Putamen (tissue), 1 donor: ENCODE measurements around the gene EFHD2.
"Not testable (repeated sequence)": the region's sequence is repeated elsewhere in the genome, so short reads cannot be mapped to it uniquely, and the experiment has no call there.

ENCODE experiments used
- DNase-seq: peaks from one replicate; pipeline ENCODE4 v3.0.0-alpha.2; 2016; ENCODE audit warnings: low spot score

EFHD2 gene

GRCh38 chr1:15409388-15410222 lies at the start of gene EFHD2:
TSS of gene EFHD2 (plus strand) at chr1:15409888. CDS start at chr1:15409972, 84 bp downstream.
- peak; percentile 53 for DNase-seq

DNA sequence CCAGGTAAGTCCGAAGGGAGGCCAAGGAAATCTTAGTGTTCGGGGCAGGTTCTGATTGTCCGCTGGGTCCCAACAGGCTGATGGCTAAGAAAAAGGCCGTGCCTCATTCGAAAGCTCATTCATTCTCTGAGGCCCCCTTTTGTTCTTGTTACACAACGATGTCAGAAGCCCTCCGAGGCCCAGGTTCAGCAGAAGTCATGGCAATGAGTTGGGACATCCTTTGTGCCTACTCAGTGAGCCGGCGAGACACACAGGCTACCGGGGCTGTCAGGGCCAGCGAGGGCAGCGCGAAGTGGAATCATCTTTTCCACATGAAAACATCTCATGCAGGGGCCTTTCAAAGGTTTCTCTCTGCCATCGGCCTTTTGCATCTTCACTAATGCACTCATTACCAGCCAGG lies 49.0 kb upstream of the EFHD2 start:
- no peak for DNase-seq

DNA sequence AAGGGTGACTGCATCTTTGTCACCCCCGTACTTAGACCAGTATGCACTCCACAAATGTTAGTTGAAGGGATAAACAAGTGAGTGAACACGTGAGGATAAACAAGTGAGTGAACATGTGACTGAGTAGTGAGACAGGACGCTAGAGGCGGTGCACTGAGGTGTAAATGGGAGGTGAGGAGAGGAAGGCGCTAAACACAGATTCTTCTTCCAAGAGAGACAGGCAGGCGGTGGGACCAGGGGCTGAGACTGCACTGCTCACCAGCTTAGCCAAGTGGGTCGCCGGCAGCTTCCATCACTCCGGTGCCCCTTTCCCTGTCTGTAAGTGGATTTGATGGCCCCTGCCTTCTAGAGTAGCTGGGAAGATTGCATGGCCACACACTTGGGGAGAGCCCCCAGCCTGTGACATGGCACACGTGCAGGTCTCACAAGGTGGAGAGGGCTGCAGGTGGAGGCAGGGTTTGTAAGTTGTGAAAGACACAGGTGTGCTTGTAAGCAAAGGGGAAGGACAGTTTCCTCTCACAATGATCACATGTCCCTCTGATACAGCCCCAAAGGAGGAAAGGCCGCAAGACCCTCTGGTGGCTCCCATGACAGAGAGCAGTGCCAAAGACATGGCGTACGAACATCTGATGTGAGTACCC lies 47.5 kb upstream of the EFHD2 start:
- DNase-seq: no peak

DNA sequence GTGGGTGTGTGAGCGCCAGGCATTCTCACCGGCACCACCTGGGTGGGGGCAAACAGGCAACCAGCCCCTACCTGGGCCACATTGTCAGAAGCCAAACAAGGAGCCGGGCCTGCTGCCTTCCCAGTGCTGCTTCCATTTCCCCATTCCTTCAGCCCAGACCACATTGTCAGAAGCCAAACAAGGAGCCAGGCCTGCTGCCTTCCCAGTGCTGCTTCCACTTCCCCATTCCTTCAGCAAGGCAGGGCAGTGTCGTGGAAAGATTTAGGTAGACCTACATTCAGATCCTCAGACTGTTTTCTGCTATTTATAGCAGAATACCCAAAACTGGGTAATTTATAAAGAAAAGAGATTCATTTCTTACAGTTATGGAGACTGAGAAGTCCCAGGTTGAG lies 47.0 kb upstream of the EFHD2 start:
- DNase-seq: no peak

- DNase-seq: no peak
Measured at GRCh38 chr1:15364740-15365139, 44.9 kb upstream of the EFHD2 start.

DNA sequence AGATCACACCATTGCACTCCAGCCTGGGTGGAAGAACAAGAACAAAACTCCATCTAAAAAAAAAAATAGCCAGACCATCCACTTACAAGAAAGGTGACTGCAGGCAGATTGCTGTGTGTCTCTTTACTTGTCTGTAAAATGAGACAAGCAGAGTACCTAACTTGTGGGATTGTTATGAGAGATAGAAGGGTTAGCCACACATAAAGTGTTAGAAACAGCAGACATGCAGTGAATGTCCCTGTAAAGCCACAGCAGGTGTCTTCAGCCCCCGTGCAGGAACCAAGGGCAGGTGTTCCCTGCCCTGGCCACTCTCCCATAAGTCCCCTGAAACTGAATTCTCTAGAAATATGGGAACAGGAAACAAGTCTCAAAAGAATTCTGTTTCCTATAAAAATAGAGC lies 40.8 kb upstream of the EFHD2 start:
- DNase-seq: no peak

DNA sequence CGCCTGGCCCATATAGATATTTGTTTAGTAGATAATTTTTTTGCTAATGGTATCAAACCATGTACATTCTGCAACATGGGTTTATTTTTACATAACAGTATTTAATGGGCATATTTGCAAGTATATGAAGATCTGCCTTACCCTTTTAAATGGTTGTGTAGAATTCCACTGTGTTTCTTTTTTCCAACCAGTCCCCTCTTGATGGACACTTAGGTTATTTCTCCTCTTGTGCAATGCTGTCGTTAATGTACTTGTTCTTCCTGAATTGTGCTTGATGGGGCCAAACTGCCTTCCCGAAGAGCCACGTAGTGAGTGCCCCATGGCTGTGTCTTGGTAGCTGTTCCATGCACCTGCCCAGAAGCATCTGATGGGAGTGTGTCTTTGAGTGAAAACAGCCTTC lies 39.4 kb upstream of the EFHD2 start:
- DNase-seq: no peak

- peak; percentile 46 for DNase-seq
Measured at GRCh38 chr1:15370781-15371520, 38.7 kb upstream of the EFHD2 start.

- no peak for DNase-seq
Measured at GRCh38 chr1:15371610-15372545, 37.8 kb upstream of the EFHD2 start.

- DNase-seq: no peak
Measured at GRCh38 chr1:15378729-15379128, 31.0 kb upstream of the EFHD2 start.

DNA sequence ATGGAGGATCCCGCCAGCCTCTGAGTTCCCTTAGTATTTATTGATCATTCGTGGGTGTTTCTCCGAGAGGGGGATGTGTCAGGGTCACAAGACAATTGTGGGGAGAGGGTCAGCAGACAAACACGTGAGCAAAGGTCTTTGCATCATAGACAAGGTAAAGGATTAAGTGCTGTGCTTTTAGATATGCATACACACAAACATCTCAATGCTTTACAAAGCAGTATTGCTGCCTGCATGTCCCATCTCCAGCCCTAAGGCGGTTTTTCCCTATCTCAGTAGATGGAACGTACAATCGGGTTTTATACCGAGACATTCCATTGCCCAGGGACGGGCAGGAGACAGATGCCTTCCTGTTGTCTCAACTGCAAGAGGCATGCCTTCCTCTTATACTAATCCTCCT lies 30.5 kb upstream of the EFHD2 start:
- DNase-seq: not testable (repeated sequence)

DNA sequence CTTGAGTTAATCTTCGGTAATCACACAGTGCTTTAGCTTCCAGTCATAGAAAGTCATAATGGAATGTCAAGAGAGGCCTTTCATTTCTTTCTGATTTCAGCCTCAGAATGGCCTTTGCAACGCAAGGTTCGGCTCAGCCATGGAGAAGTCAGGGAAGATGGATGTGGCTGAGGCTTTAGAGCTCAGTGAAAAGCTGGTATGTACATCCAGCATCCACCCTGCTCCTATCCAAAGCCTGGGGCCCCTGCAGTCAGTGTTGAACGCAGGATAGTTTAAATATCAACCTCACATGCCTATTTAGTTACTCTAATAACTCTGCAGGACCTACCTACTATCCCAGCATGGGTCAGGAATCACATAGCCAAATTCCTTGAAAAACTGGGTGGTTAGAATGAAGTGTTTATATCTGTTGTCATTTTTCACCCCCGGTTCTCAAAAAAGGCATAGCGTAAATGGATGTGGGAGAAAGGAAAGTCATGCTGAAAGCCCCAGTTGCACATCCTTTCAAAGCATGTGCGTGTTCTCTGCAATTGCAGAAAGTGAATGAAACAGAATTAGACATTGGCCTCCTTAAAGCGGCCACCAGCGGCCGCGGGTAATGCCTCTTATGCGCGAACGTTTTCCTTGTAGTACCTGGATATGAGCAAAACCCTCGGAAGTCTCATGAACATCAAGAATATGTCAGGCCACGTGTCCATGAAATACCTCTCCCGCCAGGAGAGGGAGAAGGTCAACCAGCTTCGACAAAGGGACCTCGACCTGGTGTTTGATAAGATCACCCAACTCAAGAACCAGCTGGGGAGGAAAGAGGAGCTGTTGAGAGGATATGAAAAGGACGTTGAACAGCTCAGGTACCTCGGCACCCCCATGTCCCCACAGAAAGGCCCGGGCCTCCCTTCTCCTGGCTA lies 28.8 kb upstream of the EFHD2 start:
- DNase-seq: no peak

DNA sequence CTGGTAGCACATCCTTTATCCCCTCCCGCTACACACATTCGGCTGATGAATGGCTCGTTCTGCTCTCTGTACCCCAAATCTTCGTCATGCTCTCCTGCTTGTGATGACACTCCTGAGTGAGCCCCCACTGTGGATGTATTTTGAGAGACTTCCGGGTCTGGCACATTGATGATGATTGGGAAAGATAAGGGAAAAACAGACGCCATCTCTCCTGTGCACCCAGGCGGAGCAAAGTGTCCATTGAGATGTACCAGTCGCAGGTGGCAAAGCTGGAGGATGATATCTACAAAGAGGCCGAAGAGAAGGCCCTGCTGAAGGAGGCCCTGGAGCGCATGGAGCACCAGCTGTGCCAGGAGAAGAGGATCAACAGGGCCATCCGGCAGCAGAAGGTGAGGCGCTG lies 27.9 kb upstream of the EFHD2 start:
- no peak for DNase-seq

DNA sequence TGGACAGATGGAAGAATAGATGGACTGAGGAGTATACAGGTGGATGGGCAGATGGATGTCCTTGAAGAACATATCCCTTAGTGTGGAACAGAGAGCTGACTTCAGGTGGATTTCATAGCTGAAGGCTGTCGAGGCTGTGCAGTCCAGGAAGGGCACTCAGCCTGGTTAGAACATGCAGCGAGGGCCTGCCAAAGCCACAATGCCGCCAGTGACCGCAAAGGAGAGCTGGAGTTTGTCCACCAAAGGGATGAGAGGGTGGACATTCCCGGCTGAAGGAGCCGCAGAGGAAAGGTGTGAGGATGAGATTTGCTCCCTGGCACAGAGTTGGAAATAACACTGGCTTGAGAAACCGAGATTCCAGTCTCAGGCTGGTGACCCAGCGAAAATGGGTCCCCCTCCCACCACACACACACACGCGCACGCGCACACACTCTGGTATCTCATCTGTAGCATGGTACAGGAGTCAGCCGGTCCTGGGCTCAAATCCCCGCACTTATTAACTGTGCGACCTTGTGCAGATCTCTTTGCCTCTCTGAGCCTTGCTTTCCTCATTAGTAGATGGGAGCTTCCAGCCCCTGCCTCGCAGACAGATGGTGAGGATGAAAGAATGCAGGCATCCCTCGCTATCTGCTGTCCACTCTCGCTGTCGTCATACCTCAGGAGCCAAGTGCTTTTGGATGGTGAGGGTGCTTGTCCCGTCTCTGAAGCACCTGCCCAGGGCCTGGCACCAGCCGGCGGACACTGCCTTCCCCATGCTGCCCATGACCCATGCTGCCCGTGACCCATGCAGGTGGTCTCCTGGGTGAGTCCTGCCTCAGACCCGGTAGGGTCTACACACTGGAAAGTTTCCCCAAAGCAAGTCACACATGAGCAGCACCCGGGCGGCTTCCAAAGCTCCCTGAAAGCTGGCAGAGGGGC lies 26.8 kb upstream of the EFHD2 start:
- DNase-seq: no peak

DNA sequence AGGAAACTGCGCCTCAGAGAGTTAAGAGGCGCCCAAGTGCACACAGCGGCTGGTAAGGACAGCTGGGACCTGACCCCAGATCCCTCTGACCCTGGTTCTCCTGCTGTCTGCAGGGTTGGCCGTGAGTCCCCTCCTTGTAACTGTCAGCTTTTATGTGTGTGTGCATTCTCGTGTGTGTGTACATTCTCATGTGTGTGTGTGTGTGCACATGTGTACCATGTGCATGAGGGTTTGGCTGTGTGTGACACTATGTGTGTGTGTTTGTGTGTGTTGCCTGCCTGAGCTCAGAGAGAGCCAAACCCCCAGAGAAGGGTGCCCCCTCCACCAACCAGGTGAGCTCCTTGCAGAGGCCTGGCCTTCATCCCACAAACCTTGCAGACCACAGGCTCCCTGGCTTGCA lies 25.9 kb upstream of the EFHD2 start:
- DNase-seq: no peak

- DNase-seq: peak; percentile 70
Measured at GRCh38 chr1:15384301-15384901, 25.3 kb upstream of the EFHD2 start.

GRCh38 chr1:15385420-15385819 lies 24.3 kb upstream of the EFHD2 start:
- no peak for DNase-seq

GRCh38 chr1:15386164-15386749 lies 23.4 kb upstream of the EFHD2 start:
- peak; percentile 46 for DNase-seq
